ENCODE results near the gene TXNL4A. TPM values are rescaled to one million over a fixed set of nuclear protein-coding genes. Genes with fewer than 3 reads are reported as not detected.
"Not testable (repeated sequence)": the region's sequence is repeated elsewhere in the genome, so short reads cannot be mapped to it uniquely, and the experiment has no call there.

TXNL4A gene
- total RNA-seq, 2 donors from 2014 or later: 11.2 to 13.5 TPM

GRCh38 chr18:80023173-80023572 is 34.8 kb upstream of the TXNL4A start:
- Histone ChIP-seq H3K27me3 (no peaks in the 10 kb centered on the region), H3K27ac (no peak overlapping the region), H3K4me1 (no peaks in the 10 kb centered on the region), H3K4me3 (no peak overlapping the region), H3K9me3 (peaks cover 0 to 55% (median 2%) of the 10 kb centered on the region in 3 donors), H3K36me3 (replicated peaks in 1 of 2; ENCODE audit: insufficient read depth in 1 of 2, low read depth in 2 of 2) (no peaks in the 10 kb centered on the region)
- intact Hi-C loops (cut with DNase I): loop anchor here (10.0 kb wide), 1 partner anchor 78 kb away; no protein-coding TSS in a partner anchor
- ATAC-seq (no peak), DNase-seq (no peak)
- 53% methylated on average over 4 of the region's 4 CpGs for WGBS, 2 donors
- no peak for TF ChIP-seq POLR2A (IDR thresholded peaks at IDR 0.05)
- TF ChIP-seq CTCF (IDR thresholded peaks at IDR 0.05): no peak

GRCh38 chr18:80022613-80023012 is 34.2 kb upstream of the TXNL4A start:
- no peak for TF ChIP-seq CTCF (IDR thresholded peaks at IDR 0.05)
- no peak for TF ChIP-seq POLR2A (IDR thresholded peaks at IDR 0.05)
- Histone ChIP-seq H3K4me1 (no peaks in the 10 kb centered on the region), H3K4me3 (no peak overlapping the region), H3K9me3 (peaks cover 0 to 55% (median 2%) of the 10 kb centered on the region in 3 donors), H3K36me3 (replicated peaks in 1 of 2; ENCODE audit: insufficient read depth in 1 of 2, low read depth in 2 of 2) (no peaks in the 10 kb centered on the region), H3K27me3 (no peaks in the 10 kb centered on the region), H3K27ac (no peak overlapping the region)
- WGBS, 2 donors: 13 to 24% methylated on average over 1 of the region's 1 CpG
- ATAC-seq: no peak
- DNase-seq: no peak
- intact Hi-C loops (cut with DNase I): loop anchor here (10.0 kb wide), 1 partner anchor 78 kb away; no protein-coding TSS in a partner anchor

GRCh38 chr18:80012714-80013113 is 24.4 kb upstream of the TXNL4A start:
- WGBS, 2 donors: 97% methylated on average over 19 to 20 of the region's 20 CpGs
- intact Hi-C loops (cut with DNase I): no loop called here
- ATAC-seq: no peak
- DNase-seq: no peak
- H3K4me3 ChIP-seq: no peak overlapping the region
- no peaks in the 10 kb centered on the region for H3K36me3 ChIP-seq (replicated peaks in 1 of 2; ENCODE audit: insufficient read depth in 1 of 2, low read depth in 2 of 2)
- H3K4me1 ChIP-seq: no peaks in the 10 kb centered on the region
- no peak overlapping the region for H3K27ac ChIP-seq
- no peak for TF ChIP-seq POLR2A (IDR thresholded peaks at IDR 0.05)
- TF ChIP-seq CTCF (IDR thresholded peaks at IDR 0.05): no peak
- H3K27me3 ChIP-seq: no peaks in the 10 kb centered on the region
- peaks cover 0 to 4% (median 0%) of the 10 kb centered on the region in 3 donors for H3K9me3 ChIP-seq

GRCh38 chr18:80011496-80012137 is 23.3 kb upstream of the TXNL4A start:
- H3K4me1 ChIP-seq; intact Hi-C loops (cut with DNase I); ATAC-seq; H3K9me3 ChIP-seq; H3K27ac ChIP-seq; H3K4me3 ChIP-seq; H3K27me3 ChIP-seq; H3K36me3 ChIP-seq (replicated peaks in 1 of 2; ENCODE audit: insufficient read depth in 1 of 2, low read depth in 2 of 2); DNase-seq: not testable (repeated sequence)
- WGBS, 2 donors: 88 to 92% methylated on average over 14 of the region's 14 CpGs

GRCh38 chr18:80010551-80010906 is 22.2 kb upstream of the TXNL4A start:
- H3K4me1 ChIP-seq: no peaks in the 10 kb centered on the region
- DNase-seq: no peak
- ATAC-seq: no peak
- H3K36me3 ChIP-seq (replicated peaks in 1 of 2; ENCODE audit: insufficient read depth in 1 of 2, low read depth in 2 of 2): no peaks in the 10 kb centered on the region
- H3K4me3 ChIP-seq: no peak overlapping the region
- H3K9me3 ChIP-seq: peaks cover 0 to 4% (median 0%) of the 10 kb centered on the region in 3 donors
- no peak overlapping the region for H3K27ac ChIP-seq
- WGBS, 2 donors: 76 to 85% methylated on average over 5 of the region's 5 CpGs
- TF ChIP-seq CTCF (IDR thresholded peaks at IDR 0.05): no peak
- no peak for TF ChIP-seq POLR2A (IDR thresholded peaks at IDR 0.05)
- intact Hi-C loops (cut with DNase I): no loop called here
- no peaks in the 10 kb centered on the region for H3K27me3 ChIP-seq
